B cell (primary cell): ENCODE measurements around the gene RPAP3.

Experiments used
- EZH2 ChIP-seq: IDR thresholded peaks from 2 replicates; pipeline ENCODE4 v1.6.1; 2012; ENCODE audit warnings: borderline replicate concordance, low read depth, mild to moderate bottlenecking, moderate library complexity, low read length; ENCODE audit not compliant: insufficient read depth, poor library complexity, severe bottlenecking
- TF ChIP-seq, protein P1 (sequence below): fragments of 200-600 bp; IDR thresholded peaks from one replicate; pipeline ENCODE4 v1.8.0; 2022; ENCODE audit warnings: antibody characterized with exemption, mild to moderate bottlenecking

DNA sequence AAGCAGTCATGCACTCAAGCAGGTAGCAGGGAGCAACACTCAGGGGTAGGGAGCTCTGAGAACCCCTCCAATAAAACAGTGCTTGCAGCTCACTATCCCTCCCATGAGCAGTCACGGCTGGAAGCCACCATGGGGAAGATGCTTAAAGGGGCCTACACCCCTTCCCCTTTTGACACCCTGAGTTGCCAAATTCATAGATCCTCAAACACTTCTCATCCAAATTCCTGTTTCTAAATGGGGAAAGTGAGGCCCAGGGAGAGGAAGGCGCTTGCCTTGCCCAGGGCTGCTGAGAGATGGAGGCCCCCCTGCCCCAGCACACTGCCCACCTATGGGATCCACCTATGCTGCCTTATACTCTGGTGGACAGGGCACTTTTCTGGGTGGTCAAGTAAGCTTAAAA, 26.7 kb upstream of the RPAP3 start:
- TF ChIP-seq, protein P1, sequence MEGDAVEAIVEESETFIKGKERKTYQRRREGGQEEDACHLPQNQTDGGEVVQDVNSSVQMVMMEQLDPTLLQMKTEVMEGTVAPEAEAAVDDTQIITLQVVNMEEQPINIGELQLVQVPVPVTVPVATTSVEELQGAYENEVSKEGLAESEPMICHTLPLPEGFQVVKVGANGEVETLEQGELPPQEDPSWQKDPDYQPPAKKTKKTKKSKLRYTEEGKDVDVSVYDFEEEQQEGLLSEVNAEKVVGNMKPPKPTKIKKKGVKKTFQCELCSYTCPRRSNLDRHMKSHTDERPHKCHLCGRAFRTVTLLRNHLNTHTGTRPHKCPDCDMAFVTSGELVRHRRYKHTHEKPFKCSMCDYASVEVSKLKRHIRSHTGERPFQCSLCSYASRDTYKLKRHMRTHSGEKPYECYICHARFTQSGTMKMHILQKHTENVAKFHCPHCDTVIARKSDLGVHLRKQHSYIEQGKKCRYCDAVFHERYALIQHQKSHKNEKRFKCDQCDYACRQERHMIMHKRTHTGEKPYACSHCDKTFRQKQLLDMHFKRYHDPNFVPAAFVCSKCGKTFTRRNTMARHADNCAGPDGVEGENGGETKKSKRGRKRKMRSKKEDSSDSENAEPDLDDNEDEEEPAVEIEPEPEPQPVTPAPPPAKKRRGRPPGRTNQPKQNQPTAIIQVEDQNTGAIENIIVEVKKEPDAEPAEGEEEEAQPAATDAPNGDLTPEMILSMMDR = no peak
- no peak for TF ChIP-seq EZH2
